ENCODE data around the gene COPB1.

DNA sequence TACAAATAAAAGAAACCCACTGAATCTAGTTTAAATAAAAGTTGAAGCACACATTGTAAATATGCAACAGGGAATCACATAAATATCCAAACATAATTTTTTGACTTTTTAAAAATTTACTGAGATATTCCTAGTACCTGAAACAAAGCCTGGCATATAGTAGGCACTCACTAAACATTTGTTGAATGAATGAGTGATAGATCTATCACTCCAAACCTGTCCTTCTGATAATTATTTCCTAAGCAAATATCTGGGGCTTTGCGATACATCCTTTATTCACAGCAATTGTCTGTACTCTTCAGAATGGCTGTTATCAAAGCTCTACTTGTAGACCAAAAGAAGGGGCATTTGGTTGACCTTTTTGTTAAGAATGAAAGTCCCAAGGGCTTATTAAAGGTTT is 23.2 kb upstream of the COPB1 start:
- no peak for TF ChIP-seq POLR2A (IDR thresholded peaks at IDR 0.05)
- TF ChIP-seq, protein P1, sequence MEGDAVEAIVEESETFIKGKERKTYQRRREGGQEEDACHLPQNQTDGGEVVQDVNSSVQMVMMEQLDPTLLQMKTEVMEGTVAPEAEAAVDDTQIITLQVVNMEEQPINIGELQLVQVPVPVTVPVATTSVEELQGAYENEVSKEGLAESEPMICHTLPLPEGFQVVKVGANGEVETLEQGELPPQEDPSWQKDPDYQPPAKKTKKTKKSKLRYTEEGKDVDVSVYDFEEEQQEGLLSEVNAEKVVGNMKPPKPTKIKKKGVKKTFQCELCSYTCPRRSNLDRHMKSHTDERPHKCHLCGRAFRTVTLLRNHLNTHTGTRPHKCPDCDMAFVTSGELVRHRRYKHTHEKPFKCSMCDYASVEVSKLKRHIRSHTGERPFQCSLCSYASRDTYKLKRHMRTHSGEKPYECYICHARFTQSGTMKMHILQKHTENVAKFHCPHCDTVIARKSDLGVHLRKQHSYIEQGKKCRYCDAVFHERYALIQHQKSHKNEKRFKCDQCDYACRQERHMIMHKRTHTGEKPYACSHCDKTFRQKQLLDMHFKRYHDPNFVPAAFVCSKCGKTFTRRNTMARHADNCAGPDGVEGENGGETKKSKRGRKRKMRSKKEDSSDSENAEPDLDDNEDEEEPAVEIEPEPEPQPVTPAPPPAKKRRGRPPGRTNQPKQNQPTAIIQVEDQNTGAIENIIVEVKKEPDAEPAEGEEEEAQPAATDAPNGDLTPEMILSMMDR (IDR thresholded peaks at IDR 0.05): no peak

Measured in uterus (tissue), 2 donors.